ENCODE measurements around the gene DUS2. TPM values are rescaled to one million over a fixed set of nuclear protein-coding genes. Genes with fewer than 3 reads are reported as not detected.

DUS2 gene
- total and polyA plus RNA-seq, 9 of the 15 experiments (the other 6 are each of a cell fraction or from before 2014, with no cell fraction given): 5.8 to 22.5 (median 20.6) TPM

- TF ChIP-seq, protein P1, sequence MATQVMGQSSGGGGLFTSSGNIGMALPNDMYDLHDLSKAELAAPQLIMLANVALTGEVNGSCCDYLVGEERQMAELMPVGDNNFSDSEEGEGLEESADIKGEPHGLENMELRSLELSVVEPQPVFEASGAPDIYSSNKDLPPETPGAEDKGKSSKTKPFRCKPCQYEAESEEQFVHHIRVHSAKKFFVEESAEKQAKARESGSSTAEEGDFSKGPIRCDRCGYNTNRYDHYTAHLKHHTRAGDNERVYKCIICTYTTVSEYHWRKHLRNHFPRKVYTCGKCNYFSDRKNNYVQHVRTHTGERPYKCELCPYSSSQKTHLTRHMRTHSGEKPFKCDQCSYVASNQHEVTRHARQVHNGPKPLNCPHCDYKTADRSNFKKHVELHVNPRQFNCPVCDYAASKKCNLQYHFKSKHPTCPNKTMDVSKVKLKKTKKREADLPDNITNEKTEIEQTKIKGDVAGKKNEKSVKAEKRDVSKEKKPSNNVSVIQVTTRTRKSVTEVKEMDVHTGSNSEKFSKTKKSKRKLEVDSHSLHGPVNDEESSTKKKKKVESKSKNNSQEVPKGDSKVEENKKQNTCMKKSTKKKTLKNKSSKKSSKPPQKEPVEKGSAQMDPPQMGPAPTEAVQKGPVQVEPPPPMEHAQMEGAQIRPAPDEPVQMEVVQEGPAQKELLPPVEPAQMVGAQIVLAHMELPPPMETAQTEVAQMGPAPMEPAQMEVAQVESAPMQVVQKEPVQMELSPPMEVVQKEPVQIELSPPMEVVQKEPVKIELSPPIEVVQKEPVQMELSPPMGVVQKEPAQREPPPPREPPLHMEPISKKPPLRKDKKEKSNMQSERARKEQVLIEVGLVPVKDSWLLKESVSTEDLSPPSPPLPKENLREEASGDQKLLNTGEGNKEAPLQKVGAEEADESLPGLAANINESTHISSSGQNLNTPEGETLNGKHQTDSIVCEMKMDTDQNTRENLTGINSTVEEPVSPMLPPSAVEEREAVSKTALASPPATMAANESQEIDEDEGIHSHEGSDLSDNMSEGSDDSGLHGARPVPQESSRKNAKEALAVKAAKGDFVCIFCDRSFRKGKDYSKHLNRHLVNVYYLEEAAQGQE (IDR thresholded peaks at IDR 0.05; ENCODE audit: borderline replicate concordance): peak; percentile 63; the same call in 1 of the 2 replicates
- TF ChIP-seq, protein P1 (CRISPR knock-in tag; IDR thresholded peaks at IDR 0.05; ENCODE audit: low read depth): no peak
- TF ChIP-seq KHSRP (IDR thresholded peaks at IDR 0.05) (no peak), NCOA6 (IDR thresholded peaks at IDR 0.05) (no peak), MEF2A (IDR thresholded peaks at IDR 0.05; ENCODE audit: control insufficient read depth, low read depth, low read length) (no peak), ZFP1 (CRISPR knock-in tag; IDR thresholded peaks at IDR 0.05) (no peak), KLF1 (tag; IDR thresholded peaks at IDR 0.05) (no peak), MAFG (tag; conservative IDR thresholded peaks at IDR 0.05) (peak; percentile 52; the same call in 1 of the 2 replicates), ATF1 (CRISPR knock-in tag; IDR thresholded peaks at IDR 0.05) (no peak), ATF1 (tag; IDR thresholded peaks at IDR 0.05) (0 out of 2 replicates have a peak, but pooled peaks have one; percentile 18), HDGF (IDR thresholded peaks at IDR 0.05) (0 out of 2 replicates have a peak, but pooled peaks have one; percentile 60), JUN (IDR thresholded peaks at IDR 0.05; ENCODE audit: borderline replicate concordance, low read depth, low read length) (no peak), JUN (CRISPR knock-in tag; IDR thresholded peaks at IDR 0.05; ENCODE audit: borderline replicate concordance) (no peak), NUFIP1 (IDR thresholded peaks at IDR 0.05; ENCODE audit: partially characterized antibody) (no peak), C11orf30 (IDR thresholded peaks at IDR 0.05; ENCODE audit: low read depth) (peak; percentile 61), RFX7 (CRISPR knock-in tag; IDR thresholded peaks at IDR 0.05) (no peak), SRSF7 (optimal IDR thresholded peaks at IDR 0.05; ENCODE audit: low read depth, low read length) (no peak), NFIC (IDR thresholded peaks at IDR 0.05) (peak; percentile 70), DPF2 (IDR thresholded peaks at IDR 0.05) (0 out of 2 replicates have a peak, but pooled peaks have one; percentile 30), BCOR (IDR thresholded peaks at IDR 0.05) (no peak), MCM7 (IDR thresholded peaks at IDR 0.05) (no peak), ZNF639 (CRISPR knock-in tag; conservative IDR thresholded peaks at IDR 0.05 in 1 of 2, IDR thresholded peaks at IDR 0.05 in 1 of 2) (no peak)
Observed at GRCh38 chr16:68072038-68072695, 49.1 kb downstream of the DUS2 start (continued).
